GM03348 (cell line): ENCODE results near the gene RNASE7.
"Not testable (repeated sequence)": the region's sequence is repeated elsewhere in the genome, so short reads cannot be mapped to it uniquely, and the experiment has no call there.

Experiments
- DNase-seq: peaks from one replicate; pipeline ENCODE4 v3.0.0; 2012; ENCODE audit warnings: low spot score

RNASE7 gene

GRCh38 chr14:21041676-21042433 is at the start of gene RNASE7:
Gene RNASE7 (plus strand): TSS chr14:21042362. CDS start chr14:21042993, 631 bp downstream.
- peak; percentile 53 for DNase-seq

- no peak for DNase-seq
Observed at GRCh38 chr14:20996521-20996920, 45.6 kb upstream of the RNASE7 start.

- DNase-seq: no peak
Observed at GRCh38 chr14:20997115-20997514, 45.0 kb upstream of the RNASE7 start.

- no peak for DNase-seq
Observed at GRCh38 chr14:20997564-20997963, 44.6 kb upstream of the RNASE7 start.

- DNase-seq: no peak
Observed at GRCh38 chr14:20998139-20998538, 44.0 kb upstream of the RNASE7 start.

- peak; percentile 86 for DNase-seq
Observed at GRCh38 chr14:20998674-20999366, 43.3 kb upstream of the RNASE7 start, which contains the start of gene SLC39A2. Gene SLC39A2 (plus strand): TSS chr14:20999293. CDS start chr14:20999447, 154 bp downstream.

- no peak for DNase-seq
Observed at GRCh38 chr14:20999591-20999990, 42.6 kb upstream of the RNASE7 start.

GRCh38 chr14:21001218-21001617 is 40.9 kb upstream of the RNASE7 start:
- no peak for DNase-seq

GRCh38 chr14:21003788-21004346 is 38.3 kb upstream of the RNASE7 start:
- DNase-seq: no peak

GRCh38 chr14:21009721-21010120 is 32.4 kb upstream of the RNASE7 start:
- not testable (repeated sequence) for DNase-seq

- DNase-seq: no peak
Observed at GRCh38 chr14:21011136-21011535, 31.0 kb upstream of the RNASE7 start.

- DNase-seq: peak; percentile 82
Observed at GRCh38 chr14:21014761-21015190, 27.4 kb upstream of the RNASE7 start.

- no peak for DNase-seq
Observed at GRCh38 chr14:21015312-21015711, 26.9 kb upstream of the RNASE7 start.

- no peak for DNase-seq
Observed at GRCh38 chr14:21016413-21017190, 25.6 kb upstream of the RNASE7 start.

- no peak for DNase-seq
Observed at GRCh38 chr14:21017528-21018245, 24.5 kb upstream of the RNASE7 start.

- DNase-seq: no peak
Observed at GRCh38 chr14:21018286-21018685, 23.9 kb upstream of the RNASE7 start.

- DNase-seq: no peak
Observed at GRCh38 chr14:21018781-21019180, 23.4 kb upstream of the RNASE7 start.

GRCh38 chr14:21019366-21019765 is 22.8 kb upstream of the RNASE7 start:
- DNase-seq: no peak

GRCh38 chr14:21020977-21021545 is 21.1 kb upstream of the RNASE7 start:
- DNase-seq: no peak

GRCh38 chr14:21022686-21023085 is 19.5 kb upstream of the RNASE7 start:
- no peak for DNase-seq

GRCh38 chr14:21023174-21023573 is 19.0 kb upstream of the RNASE7 start:
- no peak for DNase-seq
